LNCAP (cell line): ENCODE measurements around the gene P2RY14.

Experiments used
- CTCF ChIP-seq: fragments of 450-650 bp; IDR thresholded peaks from 2 replicates; pipeline ENCODE4 v1.5.1; 2017; ENCODE audit warnings: mild to moderate bottlenecking

The P2RY14 gene

GRCh38 chr3:151199554-151200438 lies 78.5 kb downstream of the P2RY14 start:
- TF ChIP-seq CTCF = no peak

- no peak for TF ChIP-seq CTCF
Measured at GRCh38 chr3:151198849-151199248, 79.5 kb downstream of the P2RY14 start.

- TF ChIP-seq CTCF = no peak
Measured at GRCh38 chr3:151197981-151198767, 80.2 kb downstream of the P2RY14 start.

GRCh38 chr3:151197228-151197627 lies 81.1 kb downstream of the P2RY14 start:
- TF ChIP-seq CTCF = no peak

- no peak for TF ChIP-seq CTCF
Measured at GRCh38 chr3:151196434-151196833, 81.9 kb downstream of the P2RY14 start.

GRCh38 chr3:151195826-151196225 lies 82.5 kb downstream of the P2RY14 start:
- TF ChIP-seq CTCF = no peak

GRCh38 chr3:151192545-151192944 lies 85.8 kb downstream of the P2RY14 start:
- no peak for TF ChIP-seq CTCF
